WTC11 (cell line): ENCODE measurements around the gene B4GALT6. TPM values are rescaled to one million over a fixed set of nuclear protein-coding genes. Genes with fewer than 3 reads are reported as not detected.

Experiments used
- ATAC-seq: fragments of 200-7000 bp; cut with Tn5 transposase; 2 replicates; pipeline ENCODE4 v1.10.0; 2021; ENCODE audit warnings: mild to moderate bottlenecking, moderate library complexity
- CTCF ChIA-PET: fragments of 300-600 bp; sonication (Branson Sonifier 250); formaldehyde crosslinking; loops from one replicate; lab custom pipeline; 2021; ENCODE audit warnings: antibody characterized with exemption; lab: Charles Lee
- POLR2A ChIA-PET: fragments of 350-600 bp; sonication (Branson Sonifier 250); formaldehyde crosslinking; loops from one replicate; lab custom pipeline; 2021; ENCODE audit warnings: antibody characterized with exemption; lab: Charles Lee
- DNase-seq: peaks from one replicate; pipeline ENCODE4 v3.0.0; 2021; ENCODE audit warnings: low spot score
- H3K27ac Mint-ChIP-seq: 2 replicates; pipeline ENCODE4 v1.8.0; 2021; ENCODE audit warnings: mixed read lengths
- H3K27me3 Mint-ChIP-seq: 2 replicates; pipeline ENCODE4 v1.8.0; 2021; ENCODE audit warnings: low read depth, mild to moderate bottlenecking, moderate library complexity, mixed read lengths
- H3K36me3 Mint-ChIP-seq: 2 replicates; pipeline ENCODE4 v1.8.0; 2021; ENCODE audit warnings: mixed read lengths
- H3K4me1 Mint-ChIP-seq: 2 replicates; pipeline ENCODE4 v1.8.0; 2022; ENCODE audit warnings: mixed read lengths
- H3K4me3 Mint-ChIP-seq: 2 replicates; pipeline ENCODE4 v1.8.0; 2021; ENCODE audit warnings: mild to moderate bottlenecking, moderate library complexity, mixed read lengths
- H3K9me3 Mint-ChIP-seq: 2 replicates; pipeline ENCODE4 v1.8.0; 2021; ENCODE audit warnings: mixed read lengths
- ATF1 ChIP-seq: sonication (generic); formaldehyde crosslinking; IDR thresholded peaks from 2 replicates; pipeline ENCODE4 v1.8.1; 2023; ENCODE audit warnings: mild to moderate bottlenecking, moderate library complexity, missing genetic modification reagents
- ATF3 ChIP-seq: sonication (generic); formaldehyde crosslinking; conservative IDR thresholded peaks from 2 replicates; pipeline ENCODE4 v1.8.1; 2022; ENCODE audit warnings: mild to moderate bottlenecking, missing genetic modification reagents
- E2F1 ChIP-seq: sonication (generic); formaldehyde crosslinking; IDR thresholded peaks from 2 replicates; pipeline ENCODE4 v1.8.0; 2022; ENCODE audit warnings: mild to moderate bottlenecking, missing genetic modification reagents
- E2F5 ChIP-seq: sonication (generic); formaldehyde crosslinking; IDR thresholded peaks from 2 replicates; pipeline ENCODE4 v1.8.1; 2022; ENCODE audit warnings: mild to moderate bottlenecking, moderate library complexity, missing genetic modification reagents
- ERG ChIP-seq: fragments of 250-450 bp; sonication (Bioruptor Pico); IDR thresholded peaks from 2 replicates; pipeline ENCODE4 v1.8.0; 2021; ENCODE audit warnings: mild to moderate bottlenecking
- FOXK1 ChIP-seq: sonication (generic); formaldehyde crosslinking; IDR thresholded peaks from 2 replicates; pipeline ENCODE4 v1.8.0; 2022; ENCODE audit warnings: mild to moderate bottlenecking, moderate library complexity, missing genetic modification reagents
- GRHL2 ChIP-seq: fragments of 250-450 bp; sonication (Bioruptor Pico); IDR thresholded peaks from 2 replicates; pipeline ENCODE4 v1.8.0; 2022; ENCODE audit warnings: mild to moderate bottlenecking, moderate library complexity; ENCODE audit not compliant: insufficient replicate concordance, severe bottlenecking
- HMGA2 ChIP-seq: fragments of 250-450 bp; sonication (Bioruptor Pico); IDR thresholded peaks from 2 replicates; pipeline ENCODE4 v1.4.0; 2021; ENCODE audit warnings: mild to moderate bottlenecking, moderate library complexity
- MXD4 ChIP-seq: fragments of 250-450 bp; sonication (Bioruptor Pico); IDR thresholded peaks from 2 replicates; pipeline ENCODE4 v1.8.0; 2021; ENCODE audit warnings: mild to moderate bottlenecking, moderate library complexity, borderline replicate concordance
- NFYB ChIP-seq: sonication (generic); formaldehyde crosslinking; conservative IDR thresholded peaks from 2 replicates; pipeline ENCODE4 v1.8.0; 2022; ENCODE audit warnings: low read depth, missing genetic modification reagents
- ZBTB43 ChIP-seq: sonication (generic); formaldehyde crosslinking; IDR thresholded peaks from 2 replicates; pipeline ENCODE4 v1.8.1; 2023; ENCODE audit warnings: mild to moderate bottlenecking, missing genetic modification reagents
- ZNF121 ChIP-seq: sonication (generic); formaldehyde crosslinking; IDR thresholded peaks from 2 replicates; pipeline ENCODE4 v1.8.0; 2023; ENCODE audit warnings: missing genetic modification reagents
- ZNF263 ChIP-seq: sonication (generic); formaldehyde crosslinking; IDR thresholded peaks from 2 replicates; pipeline ENCODE4 v1.8.1; 2022; ENCODE audit warnings: low read depth, mild to moderate bottlenecking, moderate library complexity, missing genetic modification reagents
- total RNA-seq: library from RNA; stranded (reverse); gene quantifications from 3 replicates; pipeline ENCODE4 v1.2.3, GENCODE V29; 2021
- TF ChIP-seq, protein P1 (sequence below): fragments of 250-450 bp; sonication (Bioruptor Pico); IDR thresholded peaks from 2 replicates; pipeline ENCODE4 v2.1.2; 2022; ENCODE audit warnings: mild to moderate bottlenecking, moderate library complexity
- TF ChIP-seq, protein P2 (sequence below): sonication (generic); formaldehyde crosslinking; IDR thresholded peaks from 2 replicates; pipeline ENCODE4 v1.8.1; 2023; ENCODE audit warnings: mild to moderate bottlenecking, missing genetic modification reagents
- TF ChIP-seq, protein P3 (sequence below): fragments of 200-600 bp; IDR thresholded peaks from 2 replicates; pipeline ENCODE4 v1.8.0; 2022; ENCODE audit warnings: antibody characterized with exemption
- TF ChIP-seq, protein P4 (sequence below): sonication (generic); formaldehyde crosslinking; IDR thresholded peaks from 2 replicates; pipeline ENCODE4 v1.8.1; 2023; ENCODE audit warnings: mild to moderate bottlenecking, missing genetic modification reagents, moderate library complexity
- TF ChIP-seq, protein P5 (sequence below): sonication (generic); formaldehyde crosslinking; IDR thresholded peaks from 2 replicates; pipeline ENCODE4 v1.8.1; 2022; ENCODE audit warnings: low read depth, mild to moderate bottlenecking, moderate library complexity, missing genetic modification reagents, borderline replicate concordance

Gene B4GALT6
- total RNA-seq, 1 experiment from 2014 or later, result 50.6 TPM

DNA sequence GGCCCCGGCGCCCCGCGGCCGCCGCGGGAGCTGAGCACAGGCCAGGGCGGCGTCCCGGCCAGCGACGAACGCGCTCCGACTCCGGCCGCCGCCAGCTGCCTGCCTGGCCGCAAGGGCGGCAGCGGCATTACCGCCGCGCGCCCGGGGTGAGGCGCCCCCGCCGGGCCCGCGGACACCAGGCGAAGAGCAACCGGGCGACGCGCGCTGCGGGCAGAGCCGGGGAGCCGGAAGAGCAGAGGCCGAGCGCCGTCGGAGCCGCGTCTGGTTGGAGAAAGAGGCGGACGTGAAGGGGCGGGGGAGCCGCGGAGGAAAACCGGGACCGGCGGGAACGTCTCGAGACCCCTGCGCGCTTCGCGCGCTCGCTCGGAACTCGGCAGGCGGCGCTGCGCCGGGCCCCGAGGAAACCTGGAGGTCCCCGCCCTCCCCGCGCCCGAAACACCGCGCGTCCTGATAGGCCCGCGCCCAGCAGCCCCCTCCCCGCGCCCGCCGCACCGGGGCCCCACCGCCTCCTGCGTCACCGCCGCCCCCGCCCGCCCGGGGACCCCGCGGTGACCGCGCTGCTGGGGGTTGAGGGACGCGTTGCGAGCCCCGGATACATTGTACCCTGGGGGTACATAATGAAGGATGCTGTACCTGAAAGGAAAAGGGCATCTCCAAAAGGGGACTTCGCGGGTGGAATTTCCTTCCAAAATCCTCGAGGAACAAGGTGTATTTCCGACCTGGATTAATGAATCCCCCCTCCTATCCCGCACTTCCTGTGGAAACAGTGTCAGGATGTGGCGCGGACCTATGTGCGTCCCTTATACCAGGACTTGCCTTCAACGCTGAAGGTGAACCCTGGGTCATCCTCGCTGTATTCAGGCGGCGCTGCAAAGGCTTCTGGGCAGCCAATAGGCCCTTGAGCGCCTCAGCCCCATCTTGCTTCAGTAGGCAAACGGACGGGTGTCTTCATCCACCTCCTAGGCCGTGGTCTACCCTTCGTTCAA lies 1.0 kb upstream of the B4GALT6 start (continued):
- TF ChIP-seq, protein P1, sequence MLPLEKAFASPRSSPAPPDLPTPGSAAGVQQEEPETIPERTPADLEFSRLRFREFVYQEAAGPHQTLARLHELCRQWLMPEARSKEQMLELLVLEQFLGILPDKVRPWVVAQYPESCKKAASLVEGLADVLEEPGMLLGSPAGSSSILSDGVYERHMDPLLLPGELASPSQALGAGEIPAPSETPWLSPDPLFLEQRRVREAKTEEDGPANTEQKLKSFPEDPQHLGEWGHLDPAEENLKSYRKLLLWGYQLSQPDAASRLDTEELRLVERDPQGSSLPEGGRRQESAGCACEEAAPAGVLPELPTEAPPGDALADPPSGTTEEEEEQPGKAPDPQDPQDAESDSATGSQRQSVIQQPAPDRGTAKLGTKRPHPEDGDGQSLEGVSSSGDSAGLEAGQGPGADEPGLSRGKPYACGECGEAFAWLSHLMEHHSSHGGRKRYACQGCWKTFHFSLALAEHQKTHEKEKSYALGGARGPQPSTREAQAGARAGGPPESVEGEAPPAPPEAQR (CRISPR knock-in tag), result no peak
- TF ChIP-seq MXD4 (CRISPR knock-in tag), result no peak
- TF ChIP-seq, protein P2, sequence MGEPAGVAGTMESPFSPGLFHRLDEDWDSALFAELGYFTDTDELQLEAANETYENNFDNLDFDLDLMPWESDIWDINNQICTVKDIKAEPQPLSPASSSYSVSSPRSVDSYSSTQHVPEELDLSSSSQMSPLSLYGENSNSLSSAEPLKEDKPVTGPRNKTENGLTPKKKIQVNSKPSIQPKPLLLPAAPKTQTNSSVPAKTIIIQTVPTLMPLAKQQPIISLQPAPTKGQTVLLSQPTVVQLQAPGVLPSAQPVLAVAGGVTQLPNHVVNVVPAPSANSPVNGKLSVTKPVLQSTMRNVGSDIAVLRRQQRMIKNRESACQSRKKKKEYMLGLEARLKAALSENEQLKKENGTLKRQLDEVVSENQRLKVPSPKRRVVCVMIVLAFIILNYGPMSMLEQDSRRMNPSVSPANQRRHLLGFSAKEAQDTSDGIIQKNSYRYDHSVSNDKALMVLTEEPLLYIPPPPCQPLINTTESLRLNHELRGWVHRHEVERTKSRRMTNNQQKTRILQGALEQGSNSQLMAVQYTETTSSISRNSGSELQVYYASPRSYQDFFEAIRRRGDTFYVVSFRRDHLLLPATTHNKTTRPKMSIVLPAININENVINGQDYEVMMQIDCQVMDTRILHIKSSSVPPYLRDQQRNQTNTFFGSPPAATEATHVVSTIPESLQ, result no peak

- CTCF ChIA-PET, result interaction anchor here (0.6 kb wide), 1 partner anchor 746 kb away, joined by 3 read pairs; no protein-coding TSS in a partner anchor
- Mint-ChIP-seq H3K27ac (peak overlapping the region; percentile 92), H3K4me3 (peak overlapping the region; percentile 93), H3K4me1 (peaks cover 64% of the 10 kb centered on the region), H3K36me3 (no peaks in the 10 kb centered on the region), H3K9me3 (no peaks in the 10 kb centered on the region), H3K27me3 (no peaks in the 10 kb centered on the region)
- no peak for ATAC-seq
- TF ChIP-seq, protein P3, sequence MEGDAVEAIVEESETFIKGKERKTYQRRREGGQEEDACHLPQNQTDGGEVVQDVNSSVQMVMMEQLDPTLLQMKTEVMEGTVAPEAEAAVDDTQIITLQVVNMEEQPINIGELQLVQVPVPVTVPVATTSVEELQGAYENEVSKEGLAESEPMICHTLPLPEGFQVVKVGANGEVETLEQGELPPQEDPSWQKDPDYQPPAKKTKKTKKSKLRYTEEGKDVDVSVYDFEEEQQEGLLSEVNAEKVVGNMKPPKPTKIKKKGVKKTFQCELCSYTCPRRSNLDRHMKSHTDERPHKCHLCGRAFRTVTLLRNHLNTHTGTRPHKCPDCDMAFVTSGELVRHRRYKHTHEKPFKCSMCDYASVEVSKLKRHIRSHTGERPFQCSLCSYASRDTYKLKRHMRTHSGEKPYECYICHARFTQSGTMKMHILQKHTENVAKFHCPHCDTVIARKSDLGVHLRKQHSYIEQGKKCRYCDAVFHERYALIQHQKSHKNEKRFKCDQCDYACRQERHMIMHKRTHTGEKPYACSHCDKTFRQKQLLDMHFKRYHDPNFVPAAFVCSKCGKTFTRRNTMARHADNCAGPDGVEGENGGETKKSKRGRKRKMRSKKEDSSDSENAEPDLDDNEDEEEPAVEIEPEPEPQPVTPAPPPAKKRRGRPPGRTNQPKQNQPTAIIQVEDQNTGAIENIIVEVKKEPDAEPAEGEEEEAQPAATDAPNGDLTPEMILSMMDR, result no peak
- TF ChIP-seq ERG (CRISPR knock-in tag) (no peak), GRHL2 (CRISPR knock-in tag) (no peak), NFYB (CRISPR knock-in tag) (no peak), ZNF263 (CRISPR knock-in tag) (no peak), E2F5 (no peak), ZNF121 (no peak), ATF1 (no peak), HMGA2 (no peak), ZBTB43 (CRISPR knock-in tag) (no peak), E2F1 (CRISPR knock-in tag) (no peak), ATF3 (no peak), FOXK1 (no peak)
- TF ChIP-seq, protein P4, sequence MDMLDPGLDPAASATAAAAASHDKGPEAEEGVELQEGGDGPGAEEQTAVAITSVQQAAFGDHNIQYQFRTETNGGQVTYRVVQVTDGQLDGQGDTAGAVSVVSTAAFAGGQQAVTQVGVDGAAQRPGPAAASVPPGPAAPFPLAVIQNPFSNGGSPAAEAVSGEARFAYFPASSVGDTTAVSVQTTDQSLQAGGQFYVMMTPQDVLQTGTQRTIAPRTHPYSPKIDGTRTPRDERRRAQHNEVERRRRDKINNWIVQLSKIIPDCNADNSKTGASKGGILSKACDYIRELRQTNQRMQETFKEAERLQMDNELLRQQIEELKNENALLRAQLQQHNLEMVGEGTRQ (CRISPR knock-in tag), result no peak
- TF ChIP-seq, protein P5, sequence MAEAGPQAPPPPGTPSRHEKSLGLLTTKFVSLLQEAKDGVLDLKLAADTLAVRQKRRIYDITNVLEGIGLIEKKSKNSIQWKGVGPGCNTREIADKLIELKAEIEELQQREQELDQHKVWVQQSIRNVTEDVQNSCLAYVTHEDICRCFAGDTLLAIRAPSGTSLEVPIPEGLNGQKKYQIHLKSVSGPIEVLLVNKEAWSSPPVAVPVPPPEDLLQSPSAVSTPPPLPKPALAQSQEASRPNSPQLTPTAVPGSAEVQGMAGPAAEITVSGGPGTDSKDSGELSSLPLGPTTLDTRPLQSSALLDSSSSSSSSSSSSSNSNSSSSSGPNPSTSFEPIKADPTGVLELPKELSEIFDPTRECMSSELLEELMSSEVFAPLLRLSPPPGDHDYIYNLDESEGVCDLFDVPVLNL (CRISPR knock-in tag), result no peak
- POLR2A ChIA-PET, result no interaction called here
- no peak for DNase-seq
These were observed 458 bp downstream of the B4GALT6 start for GRCh38 chr18:31683968-31684278.
